GM18907 (cell line): ENCODE measurements around the gene KRTAP10-4.

Experiments used
- ATAC-seq: cut with Tn5 transposase; IDR thresholded peaks from one replicate; pipeline ENCODE4 v1.9.1; 2021; ENCODE audit warnings: mild to moderate bottlenecking, moderate library complexity; ENCODE audit not compliant: unreplicated experiment

Gene KRTAP10-4

GRCh38 chr21:44612669-44613229 is 39.2 kb downstream of the KRTAP10-4 start:
- ATAC-seq: no peak

DNA sequence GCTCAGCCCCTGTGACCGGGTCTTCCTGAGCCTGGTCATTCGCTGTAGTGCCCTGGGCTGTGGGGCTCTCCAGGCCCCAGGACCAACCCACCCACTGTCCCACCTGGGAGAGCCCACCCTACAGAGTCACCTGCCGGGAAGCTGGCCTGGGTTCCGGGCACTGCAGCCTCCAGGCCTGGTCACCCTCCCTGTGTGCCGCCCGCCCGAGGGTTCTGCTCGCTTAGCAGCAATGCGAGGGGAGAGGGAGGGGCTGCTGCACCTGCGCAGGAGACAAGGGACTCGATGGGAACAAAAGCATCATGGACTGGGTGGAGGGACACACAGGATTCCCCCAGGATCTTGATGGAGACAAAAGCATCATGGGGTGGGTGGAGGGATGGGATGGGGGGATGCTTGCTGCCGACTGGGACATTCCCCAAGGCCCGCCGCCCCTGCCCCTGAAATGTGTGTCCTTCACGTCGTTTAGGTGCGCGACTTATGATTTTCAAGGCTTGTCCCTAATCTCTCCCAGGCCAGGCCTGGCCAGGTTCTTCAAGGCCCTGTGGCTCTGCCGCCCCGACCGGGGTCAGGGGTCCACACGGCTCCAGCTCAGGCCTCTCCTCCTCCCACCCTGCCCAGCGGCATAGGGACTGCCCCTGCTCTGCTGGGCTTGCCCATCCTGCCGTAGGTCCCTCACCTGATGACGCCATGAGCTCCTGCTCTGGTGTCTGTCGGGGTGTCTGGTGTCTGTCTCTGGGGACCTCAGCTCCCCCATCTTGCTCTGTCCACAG is 40.0 kb downstream of the KRTAP10-4 start:
- ATAC-seq: no peak

DNA sequence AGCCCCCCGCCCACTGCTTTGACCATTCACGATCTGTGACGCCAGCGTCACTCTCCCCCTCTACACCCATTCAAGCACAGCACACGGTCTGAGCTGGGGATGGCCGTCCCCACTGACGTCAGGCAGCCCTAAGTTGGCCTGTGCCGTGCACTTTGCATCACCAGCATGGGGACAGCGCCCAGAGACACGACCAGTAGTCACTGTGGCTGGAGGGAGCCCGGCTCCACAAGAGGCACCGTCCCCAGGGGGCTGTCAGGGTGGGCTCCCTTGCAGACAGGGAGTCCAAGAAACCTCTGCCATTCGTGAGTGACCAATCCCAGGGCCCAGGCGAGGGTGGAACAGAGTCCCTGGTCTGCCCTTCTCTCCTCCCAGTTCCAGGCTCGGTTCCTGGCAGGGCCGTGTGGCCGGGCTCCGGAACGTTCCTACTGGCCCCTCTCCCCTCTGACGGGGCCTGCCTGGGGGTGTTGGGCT is 40.7 kb downstream of the KRTAP10-4 start:
- no peak for ATAC-seq

DNA sequence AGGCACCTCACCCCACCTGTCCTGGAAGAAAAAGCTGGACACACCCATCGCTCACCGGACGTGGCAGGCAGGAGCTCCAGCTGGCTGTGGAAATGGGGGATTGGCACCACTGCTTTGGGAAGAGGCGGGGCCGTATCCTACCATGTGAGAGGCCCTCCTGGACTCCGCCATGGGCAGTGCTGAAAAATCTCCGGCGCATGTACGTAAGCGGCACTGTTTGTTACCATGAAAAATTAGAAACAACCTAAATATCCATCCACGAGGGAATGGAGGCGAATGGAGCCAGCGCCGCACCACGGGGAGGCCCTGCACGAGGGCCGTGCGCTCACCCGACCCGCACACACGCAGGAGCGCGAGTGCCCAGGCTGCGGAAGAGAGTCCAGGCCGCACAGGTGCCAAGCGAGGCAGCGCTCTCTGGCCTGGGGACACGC is 41.4 kb downstream of the KRTAP10-4 start:
- no peak for ATAC-seq

GRCh38 chr21:44615466-44615865 is 41.9 kb downstream of the KRTAP10-4 start:
- ATAC-seq: no peak

- ATAC-seq: no peak
Observed at GRCh38 chr21:44615911-44616590, 42.5 kb downstream of the KRTAP10-4 start.

DNA sequence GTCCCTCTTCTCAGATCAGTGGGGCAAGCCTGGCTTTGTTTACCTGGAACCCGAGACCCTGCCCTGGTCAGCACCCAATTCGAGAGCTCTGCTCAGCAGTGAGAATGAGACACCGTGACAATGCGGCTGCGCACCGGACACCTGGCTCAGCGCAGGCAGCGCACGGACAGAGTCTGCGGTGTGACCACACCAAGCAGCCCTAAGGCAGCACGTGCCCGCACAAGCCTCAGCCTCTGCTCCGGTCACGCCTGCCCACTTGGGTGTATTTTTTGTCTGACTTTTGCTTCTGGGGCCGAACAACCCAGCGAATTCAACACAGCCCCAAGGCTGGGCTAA is 43.0 kb downstream of the KRTAP10-4 start:
- no peak for ATAC-seq

- no peak for ATAC-seq
Observed at GRCh38 chr21:44617071-44617501, 43.6 kb downstream of the KRTAP10-4 start.

- ATAC-seq: no peak
Observed at GRCh38 chr21:44618504-44618903, 45.0 kb downstream of the KRTAP10-4 start.

DNA sequence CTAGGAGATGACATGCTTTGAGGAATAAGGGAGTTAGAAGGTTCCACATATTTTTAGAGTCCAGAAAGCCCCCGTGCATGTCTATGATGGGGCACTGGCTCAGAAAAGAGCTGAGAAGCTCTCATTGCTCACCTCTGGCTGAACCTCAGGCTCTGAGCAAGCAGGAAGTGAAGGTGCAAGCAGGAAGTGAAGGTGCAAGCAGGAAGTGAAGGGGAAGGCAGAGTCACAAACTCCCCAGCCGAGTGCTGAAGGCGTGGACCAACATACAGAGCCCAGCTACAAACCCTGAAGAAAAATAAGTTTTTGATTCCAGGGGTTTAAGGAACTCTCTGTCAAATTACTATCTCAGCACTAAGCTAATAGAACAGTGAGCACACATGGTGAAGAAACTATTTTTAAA is 45.4 kb downstream of the KRTAP10-4 start:
- no peak for ATAC-seq

GRCh38 chr21:44619886-44620285 is 46.4 kb downstream of the KRTAP10-4 start:
- ATAC-seq: no peak

- no peak for ATAC-seq
Observed at GRCh38 chr21:44623575-44623974, 50.0 kb downstream of the KRTAP10-4 start.
